NCI-H1105 treated with DMSO at 0.1 percent for 48 hours (cell line): ENCODE measurements around the gene RUFY3.

Experiments
- DNase-seq: peaks from one replicate; lab custom pipeline; 2025; lab: John Stamatoyannopoulos, UW

RUFY3 gene

GRCh38 chr4:70842761-70843435 lies 121.1 kb downstream of the RUFY3 start:
- DNase-seq, result no peak

GRCh38 chr4:70844180-70844579 lies 122.4 kb downstream of the RUFY3 start:
- DNase-seq, result no peak

- DNase-seq, result no peak
Measured at GRCh38 chr4:70849291-70849690, 127.5 kb downstream of the RUFY3 start.

- DNase-seq, result no peak
Measured at GRCh38 chr4:70855464-70855863, 133.7 kb downstream of the RUFY3 start.
